MM.1S (cell line): ENCODE data around the gene ADAMTS1.

Source experiments
- DNase-seq: peaks from one replicate; pipeline ENCODE4 v3.0.0-alpha.2; 2015
- H2AFZ ChIP-seq: fragments of 300-600 bp; sonication (generic); 2 replicates; pipeline ENCODE4 v1.6.0; 2016; ENCODE audit warnings: antibody characterized with exemption, low read length
- H3F3A ChIP-seq: fragments of 300-600 bp; sonication (generic); 2 replicates; pipeline ENCODE4 v1.6.1; 2016; ENCODE audit warnings: mild to moderate bottlenecking, antibody characterized with exemption, low read length, moderate library complexity, mixed read lengths; ENCODE audit not compliant: insufficient read depth
- H3K27ac ChIP-seq: fragments of 300-600 bp; sonication (generic); 2 replicates; pipeline ENCODE4 v1.5.1; 2016; ENCODE audit warnings: mild to moderate bottlenecking, low read length
- H3K27me3 ChIP-seq: fragments of 300-600 bp; sonication (generic); replicated peaks from 2 replicates; pipeline ENCODE4 v1.6.0; 2016; ENCODE audit warnings: low read length; ENCODE audit not compliant: insufficient read depth
- H3K36me3 ChIP-seq: fragments of 300-600 bp; sonication (generic); replicated peaks from 2 replicates; pipeline ENCODE4 v1.6.1; 2016; ENCODE audit warnings: mild to moderate bottlenecking, low read length, mixed read lengths; ENCODE audit not compliant: insufficient read depth
- H3K4me1 ChIP-seq: fragments of 300-600 bp; sonication (generic); 2 replicates; pipeline ENCODE4 v1.6.1; 2016; ENCODE audit warnings: low read length, mixed read lengths
- H3K4me2 ChIP-seq: fragments of 300-600 bp; sonication (generic); 2 replicates; pipeline ENCODE4 v1.6.0; 2016; ENCODE audit warnings: low read depth, low read length
- H3K4me3 ChIP-seq: fragments of 300-600 bp; sonication (generic); 2 replicates; pipeline ENCODE4 v1.5.1; 2016; ENCODE audit warnings: low read length, mixed read lengths
- H3K79me2 ChIP-seq: fragments of 300-600 bp; sonication (generic); 2 replicates; pipeline ENCODE4 v1.6.1; 2016; ENCODE audit warnings: mixed run types, low read length, mixed read lengths
- H3K9ac ChIP-seq: fragments of 300-600 bp; sonication (generic); 2 replicates; pipeline ENCODE4 v1.6.1; 2016; ENCODE audit warnings: low read length, mixed read lengths
- H3K9me2 ChIP-seq: fragments of 300-600 bp; sonication (generic); replicated peaks from 2 replicates; pipeline ENCODE4 v1.6.1; 2016; ENCODE audit warnings: mild to moderate bottlenecking, low read length, mixed read lengths; ENCODE audit not compliant: insufficient read depth
- H3K9me3 ChIP-seq: fragments of 300-600 bp; sonication (generic); replicated peaks from 2 replicates; pipeline ENCODE4 v1.6.1; 2016; ENCODE audit warnings: mild to moderate bottlenecking, low read length, mixed read lengths; ENCODE audit not compliant: insufficient read depth
- H4K20me1 ChIP-seq: fragments of 300-600 bp; sonication (generic); 2 replicates; pipeline ENCODE4 v1.6.1; 2016; ENCODE audit warnings: mild to moderate bottlenecking, low read length, moderate library complexity, mixed read lengths; ENCODE audit not compliant: insufficient read depth
- EZH2 ChIP-seq: fragments of 300-600 bp; sonication (generic); optimal IDR thresholded peaks from 2 replicates; pipeline ENCODE3; 2017; ENCODE audit warnings: low read depth, mild to moderate bottlenecking, antibody characterized with exemption, low read length, mixed read lengths
- EZH2phosphoT487 ChIP-seq: fragments of 300-600 bp; sonication (generic); IDR thresholded peaks from 2 replicates; pipeline ENCODE4 v1.6.1; 2018; ENCODE audit warnings: antibody characterized with exemption, low read length
- TF ChIP-seq, protein P1 (sequence below): fragments of 300-600 bp; sonication (generic); IDR thresholded peaks from 2 replicates; pipeline ENCODE4 v1.5.1; 2016; ENCODE audit warnings: antibody characterized with exemption, low read length, mixed read lengths

The ADAMTS1 gene

DNA sequence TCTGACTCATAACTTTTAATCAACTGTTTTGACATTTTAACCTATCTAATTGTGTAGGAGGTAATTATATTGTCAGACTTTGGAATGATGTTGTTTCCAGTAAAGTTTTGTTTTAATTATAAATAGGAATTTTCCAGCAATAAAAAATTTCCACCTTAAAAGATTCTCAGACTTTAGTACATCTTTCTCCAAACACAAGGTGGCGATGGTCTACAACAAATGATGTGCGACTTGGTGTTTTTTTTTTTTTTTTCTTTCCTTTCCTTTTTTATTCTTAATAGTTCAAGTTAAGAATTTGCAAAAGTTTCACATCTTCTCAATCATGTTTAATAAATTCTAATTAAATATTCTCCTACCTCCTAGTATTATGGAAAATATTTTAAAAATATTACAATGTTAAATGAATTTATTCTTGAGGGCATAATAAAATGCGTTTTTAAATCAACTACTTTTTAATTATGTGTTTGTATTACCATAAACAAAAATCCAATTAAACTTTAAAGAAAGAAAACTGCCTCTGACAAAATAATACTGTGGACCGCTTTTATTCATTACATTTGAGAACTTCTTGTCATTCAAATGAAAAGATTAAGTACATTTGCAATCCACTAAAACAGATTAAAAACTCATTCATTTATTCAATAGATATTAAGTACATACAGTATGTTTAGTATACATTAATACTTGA, 4.4 kb upstream of the ADAMTS1 start:
- Histone ChIP-seq H3K9ac (no peak overlapping the region), H3K4me2 (no peak overlapping the region), H3K9me2 (no peaks in the 10 kb centered on the region), H3K27me3 (peaks cover 20% of the 10 kb centered on the region), H3K9me3 (no peaks in the 10 kb centered on the region), H3K36me3 (no peaks in the 10 kb centered on the region), H3K27ac (no peak overlapping the region), H3K79me2 (no peaks in the 10 kb centered on the region), H3K4me1 (0 out of 2 replicates have a peak, but pooled peaks cover 4% of the 10 kb centered on the region), H4K20me1 (no peaks in the 10 kb centered on the region), H3F3A (no peaks in the 10 kb centered on the region), H2AFZ (no peak overlapping the region), H3K4me3 (no peak overlapping the region)
- TF ChIP-seq EZH2: no peak
- TF ChIP-seq, protein P1, sequence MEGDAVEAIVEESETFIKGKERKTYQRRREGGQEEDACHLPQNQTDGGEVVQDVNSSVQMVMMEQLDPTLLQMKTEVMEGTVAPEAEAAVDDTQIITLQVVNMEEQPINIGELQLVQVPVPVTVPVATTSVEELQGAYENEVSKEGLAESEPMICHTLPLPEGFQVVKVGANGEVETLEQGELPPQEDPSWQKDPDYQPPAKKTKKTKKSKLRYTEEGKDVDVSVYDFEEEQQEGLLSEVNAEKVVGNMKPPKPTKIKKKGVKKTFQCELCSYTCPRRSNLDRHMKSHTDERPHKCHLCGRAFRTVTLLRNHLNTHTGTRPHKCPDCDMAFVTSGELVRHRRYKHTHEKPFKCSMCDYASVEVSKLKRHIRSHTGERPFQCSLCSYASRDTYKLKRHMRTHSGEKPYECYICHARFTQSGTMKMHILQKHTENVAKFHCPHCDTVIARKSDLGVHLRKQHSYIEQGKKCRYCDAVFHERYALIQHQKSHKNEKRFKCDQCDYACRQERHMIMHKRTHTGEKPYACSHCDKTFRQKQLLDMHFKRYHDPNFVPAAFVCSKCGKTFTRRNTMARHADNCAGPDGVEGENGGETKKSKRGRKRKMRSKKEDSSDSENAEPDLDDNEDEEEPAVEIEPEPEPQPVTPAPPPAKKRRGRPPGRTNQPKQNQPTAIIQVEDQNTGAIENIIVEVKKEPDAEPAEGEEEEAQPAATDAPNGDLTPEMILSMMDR: peak; percentile 43
- peak; percentile 62 for DNase-seq

DNA sequence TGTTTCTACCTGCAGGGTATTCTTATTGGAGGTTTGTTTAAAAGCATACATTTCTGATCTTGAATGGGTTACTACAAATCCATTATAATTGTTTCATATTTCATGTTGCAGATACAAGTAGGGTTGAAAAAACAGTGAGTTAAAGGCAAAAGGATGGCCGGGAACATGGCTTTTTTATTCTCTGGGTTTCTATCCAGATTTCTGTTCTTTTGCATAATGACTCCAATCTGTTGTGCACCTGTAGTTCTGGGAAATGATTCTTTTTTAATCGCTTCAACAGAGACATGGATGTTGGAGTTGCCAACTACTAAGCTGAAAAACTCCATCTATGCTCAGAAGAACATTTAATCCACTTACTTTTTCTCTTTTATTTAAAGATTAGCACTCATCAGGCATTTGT, 2.7 kb upstream of the ADAMTS1 start:
- no peak overlapping the region for H3K4me2 ChIP-seq
- no peaks in the 10 kb centered on the region for H3K36me3 ChIP-seq
- DNase-seq: no peak
- H3K9ac ChIP-seq: no peak overlapping the region
- no peaks in the 10 kb centered on the region for H3K79me2 ChIP-seq
- no peak overlapping the region for H2AFZ ChIP-seq
- no peak overlapping the region for H3K4me3 ChIP-seq
- H3K9me2 ChIP-seq: no peaks in the 10 kb centered on the region
- peaks cover 20% of the 10 kb centered on the region for H3K27me3 ChIP-seq
- TF ChIP-seq EZH2 (no peak), EZH2phosphoT487 (no peak)
- TF ChIP-seq, protein P1: no peak
- peaks cover 4% of the 10 kb centered on the region; the same call in 1 of the 2 replicates for H3K4me1 ChIP-seq
- no peaks in the 10 kb centered on the region for H3F3A ChIP-seq
- no peak overlapping the region for H3K27ac ChIP-seq
- H4K20me1 ChIP-seq: no peaks in the 10 kb centered on the region
- no peaks in the 10 kb centered on the region for H3K9me3 ChIP-seq

DNA sequence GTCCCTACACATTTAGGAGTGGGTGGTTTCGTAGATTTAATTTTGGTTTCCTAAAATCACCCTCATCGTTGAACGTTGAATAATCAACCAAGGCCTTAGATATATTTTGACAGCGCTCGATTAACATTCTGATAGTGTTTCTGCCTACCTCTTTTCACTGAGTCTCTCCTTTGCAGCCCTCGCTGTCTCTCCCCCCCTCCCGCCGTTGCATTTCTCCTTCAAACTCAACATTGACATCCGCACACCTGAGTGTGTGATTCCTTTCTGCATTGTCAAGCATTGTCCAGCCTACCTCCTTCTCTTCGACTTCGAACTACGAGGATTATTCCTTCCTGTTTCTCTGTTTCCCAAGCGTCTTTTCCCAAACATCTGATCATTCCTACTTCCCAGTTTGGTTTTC, 1.8 kb upstream of the ADAMTS1 start:
- TF ChIP-seq EZH2 (no peak), EZH2phosphoT487 (no peak)
- TF ChIP-seq, protein P1: no peak
- Histone ChIP-seq H3K9me2 (no peaks in the 10 kb centered on the region), H3F3A (no peaks in the 10 kb centered on the region), H4K20me1 (no peaks in the 10 kb centered on the region), H3K9ac (no peak overlapping the region), H3K36me3 (no peaks in the 10 kb centered on the region), H3K4me1 (peaks cover 4% of the 10 kb centered on the region; the same call in 1 of the 2 replicates), H3K27me3 (peaks cover 20% of the 10 kb centered on the region), H3K9me3 (no peaks in the 10 kb centered on the region), H3K79me2 (no peaks in the 10 kb centered on the region), H3K27ac (no peak overlapping the region), H3K4me3 (no peak overlapping the region), H2AFZ (no peak overlapping the region), H3K4me2 (no peak overlapping the region)
- no peak for DNase-seq
